T-helper 2 cell treated with Interferon-gamma antibody and Interleukin-4, amounts not matched to agents 5 μg/mL and 100 μg/mL, for 36 hours (primary cell): ENCODE data around the gene HHAT.
A peak's percentile ranks its signal among the peaks of the same experiment; 100 is the strongest.

ENCODE experiments used
- DNase-seq: peaks from one replicate; pipeline ENCODE4 v3.0.0; 2021; ENCODE audit warnings: low spot score
- H3K27ac Mint-ChIP-seq: one replicate; pipeline ENCODE4 v1.8.0; 2021; ENCODE audit warnings: mild to moderate bottlenecking, mixed read lengths
- H3K27me3 Mint-ChIP-seq: one replicate; pipeline ENCODE4 v1.8.0; 2021; ENCODE audit warnings: low read depth, mixed read lengths
- H3K36me3 Mint-ChIP-seq: one replicate; pipeline ENCODE4 v1.8.0; 2021; ENCODE audit warnings: low read depth, mixed read lengths
- H3K4me1 Mint-ChIP-seq: one replicate; pipeline ENCODE4 v1.8.0; 2021; ENCODE audit warnings: low read depth, mixed read lengths
- H3K4me3 Mint-ChIP-seq: one replicate; pipeline ENCODE4 v1.8.0; 2022; ENCODE audit warnings: mild to moderate bottlenecking, moderate library complexity, mixed read lengths
- H3K9me3 Mint-ChIP-seq: one replicate; pipeline ENCODE4 v1.8.0; 2021; ENCODE audit warnings: mixed read lengths

The HHAT gene

GRCh38 chr1:210300923-210301614, 27.6 kb upstream of the HHAT start:
- H3K27me3 Mint-ChIP-seq = peaks cover 7% of the 10 kb centered on the region
- no peaks in the 10 kb centered on the region for H3K9me3 Mint-ChIP-seq
- no peaks in the 10 kb centered on the region for H3K36me3 Mint-ChIP-seq
- no peak overlapping the region for H3K4me3 Mint-ChIP-seq
- no peak overlapping the region for H3K27ac Mint-ChIP-seq
- H3K4me1 Mint-ChIP-seq = no peaks in the 10 kb centered on the region
- DNase-seq = no peak

- no peaks in the 10 kb centered on the region for H3K4me1 Mint-ChIP-seq
- H3K9me3 Mint-ChIP-seq = no peaks in the 10 kb centered on the region
- no peak overlapping the region for H3K4me3 Mint-ChIP-seq
- H3K36me3 Mint-ChIP-seq = no peaks in the 10 kb centered on the region
- peaks cover 7% of the 10 kb centered on the region for H3K27me3 Mint-ChIP-seq
- DNase-seq = no peak
- no peak overlapping the region for H3K27ac Mint-ChIP-seq
These were observed 27.1 kb upstream of the HHAT start for GRCh38 chr1:210301615-210302000.

GRCh38 chr1:210302501-210302900, 26.2 kb upstream of the HHAT start:
- Mint-ChIP-seq H3K4me3 (no peak overlapping the region), H3K4me1 (no peaks in the 10 kb centered on the region), H3K36me3 (no peaks in the 10 kb centered on the region), H3K27ac (no peak overlapping the region), H3K9me3 (no peaks in the 10 kb centered on the region), H3K27me3 (peaks cover 6% of the 10 kb centered on the region)
- no peak for DNase-seq

GRCh38 chr1:210303391-210303790, 25.3 kb upstream of the HHAT start:
- no peak overlapping the region for H3K4me3 Mint-ChIP-seq
- no peak overlapping the region for H3K27ac Mint-ChIP-seq
- no peaks in the 10 kb centered on the region for H3K36me3 Mint-ChIP-seq
- DNase-seq = no peak
- H3K9me3 Mint-ChIP-seq = no peaks in the 10 kb centered on the region
- H3K4me1 Mint-ChIP-seq = no peaks in the 10 kb centered on the region
- peaks cover 6% of the 10 kb centered on the region for H3K27me3 Mint-ChIP-seq

GRCh38 chr1:210310562-210311153, 18.0 kb upstream of the HHAT start:
- H3K4me3 Mint-ChIP-seq = peak overlapping the region; percentile 65
- no peaks in the 10 kb centered on the region for H3K36me3 Mint-ChIP-seq
- H3K4me1 Mint-ChIP-seq = peaks cover 4% of the 10 kb centered on the region
- H3K9me3 Mint-ChIP-seq = no peaks in the 10 kb centered on the region
- DNase-seq = no peak
- H3K27ac Mint-ChIP-seq = no peak overlapping the region
- H3K27me3 Mint-ChIP-seq = peaks cover 30% of the 10 kb centered on the region

GRCh38 chr1:210311726-210312493, 16.8 kb upstream of the HHAT start:
- H3K4me1 Mint-ChIP-seq = peaks cover 4% of the 10 kb centered on the region
- H3K4me3 Mint-ChIP-seq = peak overlapping the region; percentile 65
- no peaks in the 10 kb centered on the region for H3K36me3 Mint-ChIP-seq
- H3K27me3 Mint-ChIP-seq = peaks cover 35% of the 10 kb centered on the region
- no peaks in the 10 kb centered on the region for H3K9me3 Mint-ChIP-seq
- no peak for DNase-seq
- H3K27ac Mint-ChIP-seq = no peak overlapping the region

GRCh38 chr1:210313046-210313595, 15.6 kb upstream of the HHAT start:
- no peaks in the 10 kb centered on the region for H3K36me3 Mint-ChIP-seq
- H3K9me3 Mint-ChIP-seq = no peaks in the 10 kb centered on the region
- H3K27ac Mint-ChIP-seq = no peak overlapping the region
- H3K4me1 Mint-ChIP-seq = peaks cover 4% of the 10 kb centered on the region
- DNase-seq = no peak
- H3K27me3 Mint-ChIP-seq = peaks cover 39% of the 10 kb centered on the region
- no peak overlapping the region for H3K4me3 Mint-ChIP-seq

- Mint-ChIP-seq H3K36me3 (no peaks in the 10 kb centered on the region), H3K4me1 (peaks cover 4% of the 10 kb centered on the region), H3K9me3 (no peaks in the 10 kb centered on the region), H3K4me3 (no peak overlapping the region), H3K27ac (no peak overlapping the region), H3K27me3 (peaks cover 47% of the 10 kb centered on the region)
- no peak for DNase-seq
These were observed 14.8 kb upstream of the HHAT start for GRCh38 chr1:210313921-210314320.

- peaks cover 4% of the 10 kb centered on the region for H3K4me1 Mint-ChIP-seq
- no peaks in the 10 kb centered on the region for H3K9me3 Mint-ChIP-seq
- H3K27ac Mint-ChIP-seq = no peak overlapping the region
- H3K4me3 Mint-ChIP-seq = no peak overlapping the region
- H3K36me3 Mint-ChIP-seq = no peaks in the 10 kb centered on the region
- no peak for DNase-seq
- peaks cover 41% of the 10 kb centered on the region for H3K27me3 Mint-ChIP-seq
These were observed 13.2 kb upstream of the HHAT start for GRCh38 chr1:210315529-210315928.

GRCh38 chr1:210321131-210321530, 7.6 kb upstream of the HHAT start:
- H3K4me1 Mint-ChIP-seq = no peaks in the 10 kb centered on the region
- no peak overlapping the region for H3K4me3 Mint-ChIP-seq
- H3K36me3 Mint-ChIP-seq = no peaks in the 10 kb centered on the region
- DNase-seq = no peak
- H3K27me3 Mint-ChIP-seq = peaks cover 46% of the 10 kb centered on the region
- H3K9me3 Mint-ChIP-seq = peaks cover 12% of the 10 kb centered on the region
- no peak overlapping the region for H3K27ac Mint-ChIP-seq

GRCh38 chr1:210321552-210321951, 7.2 kb upstream of the HHAT start:
- H3K9me3 Mint-ChIP-seq = peaks cover 12% of the 10 kb centered on the region
- DNase-seq = no peak
- H3K4me3 Mint-ChIP-seq = no peak overlapping the region
- H3K27ac Mint-ChIP-seq = no peak overlapping the region
- no peaks in the 10 kb centered on the region for H3K36me3 Mint-ChIP-seq
- H3K27me3 Mint-ChIP-seq = peaks cover 44% of the 10 kb centered on the region
- H3K4me1 Mint-ChIP-seq = no peaks in the 10 kb centered on the region

- Mint-ChIP-seq H3K4me1 (peaks cover 6% of the 10 kb centered on the region), H3K27me3 (peaks cover 36% of the 10 kb centered on the region), H3K9me3 (peaks cover 12% of the 10 kb centered on the region), H3K36me3 (no peaks in the 10 kb centered on the region), H3K4me3 (no peak overlapping the region), H3K27ac (no peak overlapping the region)
- no peak for DNase-seq
These were observed 4.7 kb upstream of the HHAT start for GRCh38 chr1:210323957-210324356.

GRCh38 chr1:210325026-210325670, 3.6 kb upstream of the HHAT start:
- peaks cover 10% of the 10 kb centered on the region for H3K4me1 Mint-ChIP-seq
- no peaks in the 10 kb centered on the region for H3K36me3 Mint-ChIP-seq
- DNase-seq = no peak
- H3K4me3 Mint-ChIP-seq = no peak overlapping the region
- H3K27me3 Mint-ChIP-seq = peaks cover 46% of the 10 kb centered on the region
- no peak overlapping the region for H3K27ac Mint-ChIP-seq
- peaks cover 12% of the 10 kb centered on the region for H3K9me3 Mint-ChIP-seq
